ENCODE data around the gene MXRA8.
A peak's percentile ranks its signal among the peaks of the same experiment; 100 is the strongest.

MXRA8 gene

GRCh38 chr1:1374589-1374928 lies 16.2 kb upstream of the MXRA8 start:
- H3K4me3 ChIP-seq (replicated peaks; ENCODE audit: insufficient read depth, low read length): peak overlapping the region; percentile 98
- TF ChIP-seq SPI1 (IDR thresholded peaks at IDR 0.05; ENCODE audit: borderline replicate concordance, low read depth) (no peak), GABPA (IDR thresholded peaks at IDR 0.05; ENCODE audit: low read depth) (no peak), POLR2AphosphoS5 (IDR thresholded peaks at IDR 0.05; ENCODE audit: low read depth) (no peak), REST (IDR thresholded peaks at IDR 0.05; ENCODE audit: insufficient replicate concordance, low read depth) (no peak)
- TF ChIP-seq, protein P1, sequence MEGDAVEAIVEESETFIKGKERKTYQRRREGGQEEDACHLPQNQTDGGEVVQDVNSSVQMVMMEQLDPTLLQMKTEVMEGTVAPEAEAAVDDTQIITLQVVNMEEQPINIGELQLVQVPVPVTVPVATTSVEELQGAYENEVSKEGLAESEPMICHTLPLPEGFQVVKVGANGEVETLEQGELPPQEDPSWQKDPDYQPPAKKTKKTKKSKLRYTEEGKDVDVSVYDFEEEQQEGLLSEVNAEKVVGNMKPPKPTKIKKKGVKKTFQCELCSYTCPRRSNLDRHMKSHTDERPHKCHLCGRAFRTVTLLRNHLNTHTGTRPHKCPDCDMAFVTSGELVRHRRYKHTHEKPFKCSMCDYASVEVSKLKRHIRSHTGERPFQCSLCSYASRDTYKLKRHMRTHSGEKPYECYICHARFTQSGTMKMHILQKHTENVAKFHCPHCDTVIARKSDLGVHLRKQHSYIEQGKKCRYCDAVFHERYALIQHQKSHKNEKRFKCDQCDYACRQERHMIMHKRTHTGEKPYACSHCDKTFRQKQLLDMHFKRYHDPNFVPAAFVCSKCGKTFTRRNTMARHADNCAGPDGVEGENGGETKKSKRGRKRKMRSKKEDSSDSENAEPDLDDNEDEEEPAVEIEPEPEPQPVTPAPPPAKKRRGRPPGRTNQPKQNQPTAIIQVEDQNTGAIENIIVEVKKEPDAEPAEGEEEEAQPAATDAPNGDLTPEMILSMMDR (IDR thresholded peaks at IDR 0.05; ENCODE audit: insufficient read depth, low read length): no peak
- H3K27ac ChIP-seq (replicated peaks): peak overlapping the region; percentile 91
- DNase-seq (ENCODE audit: low read depth in 1 of 2, low spot score in 1 of 2): peak; percentile 16 to 47
- no peaks in the 10 kb centered on the region for H3K27me3 ChIP-seq (ENCODE audit: insufficient read depth, poor library complexity, severe bottlenecking)

DNA sequence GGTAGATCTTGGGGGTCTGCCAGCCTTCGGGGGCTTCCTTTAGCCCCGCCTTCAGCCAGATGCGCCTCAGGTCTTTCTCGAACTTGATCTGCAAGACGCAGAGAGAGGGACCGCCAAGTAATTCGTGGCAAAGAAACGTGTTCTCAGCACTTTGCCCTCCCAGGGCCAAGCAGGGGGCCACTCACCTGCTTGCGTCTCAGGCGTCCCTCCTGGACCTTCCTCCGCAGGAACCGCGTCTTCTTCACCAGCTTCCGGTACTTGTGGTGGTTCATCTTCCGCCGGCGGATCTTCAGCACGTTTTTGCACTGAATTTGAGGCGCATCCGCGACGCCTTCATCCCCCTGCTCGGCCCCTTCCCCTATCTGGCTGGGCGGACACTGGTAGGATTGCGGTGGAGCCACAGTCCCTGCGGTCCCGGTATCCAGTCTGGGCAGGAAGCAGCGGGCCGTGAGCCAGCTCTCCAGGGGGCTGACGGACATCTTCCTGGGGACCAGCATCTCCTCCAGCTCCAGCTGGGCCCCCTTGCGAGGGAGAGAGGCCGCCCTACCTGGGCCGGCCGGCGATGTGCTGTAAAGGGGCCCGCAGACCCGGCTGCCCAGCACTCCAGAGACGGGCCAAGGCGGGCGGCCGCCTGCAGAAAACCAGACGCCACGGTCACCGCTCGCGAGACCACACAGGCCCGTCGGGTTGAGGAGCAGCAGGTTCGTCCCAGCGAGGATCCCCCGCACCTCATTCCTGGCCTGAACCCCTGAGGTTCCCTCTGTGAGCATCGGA lies 15.6 kb upstream of the MXRA8 start:
- no peaks in the 10 kb centered on the region for H3K27me3 ChIP-seq (ENCODE audit: insufficient read depth, poor library complexity, severe bottlenecking)
- no peak for TF ChIP-seq SPI1 (IDR thresholded peaks at IDR 0.05; ENCODE audit: borderline replicate concordance, low read depth)
- TF ChIP-seq REST (IDR thresholded peaks at IDR 0.05; ENCODE audit: insufficient replicate concordance, low read depth): no peak
- TF ChIP-seq, protein P1 (IDR thresholded peaks at IDR 0.05; ENCODE audit: insufficient read depth, low read length): no peak
- no peak for TF ChIP-seq POLR2AphosphoS5 (IDR thresholded peaks at IDR 0.05; ENCODE audit: low read depth)
- no peak for TF ChIP-seq GABPA (IDR thresholded peaks at IDR 0.05; ENCODE audit: low read depth)
- DNase-seq (ENCODE audit: low read depth in 1 of 2, low spot score in 1 of 2): no peak
- peak overlapping the region; percentile 91 for H3K27ac ChIP-seq (replicated peaks)
- peak overlapping the region; percentile 98 for H3K4me3 ChIP-seq (replicated peaks; ENCODE audit: insufficient read depth, low read length)

DNA sequence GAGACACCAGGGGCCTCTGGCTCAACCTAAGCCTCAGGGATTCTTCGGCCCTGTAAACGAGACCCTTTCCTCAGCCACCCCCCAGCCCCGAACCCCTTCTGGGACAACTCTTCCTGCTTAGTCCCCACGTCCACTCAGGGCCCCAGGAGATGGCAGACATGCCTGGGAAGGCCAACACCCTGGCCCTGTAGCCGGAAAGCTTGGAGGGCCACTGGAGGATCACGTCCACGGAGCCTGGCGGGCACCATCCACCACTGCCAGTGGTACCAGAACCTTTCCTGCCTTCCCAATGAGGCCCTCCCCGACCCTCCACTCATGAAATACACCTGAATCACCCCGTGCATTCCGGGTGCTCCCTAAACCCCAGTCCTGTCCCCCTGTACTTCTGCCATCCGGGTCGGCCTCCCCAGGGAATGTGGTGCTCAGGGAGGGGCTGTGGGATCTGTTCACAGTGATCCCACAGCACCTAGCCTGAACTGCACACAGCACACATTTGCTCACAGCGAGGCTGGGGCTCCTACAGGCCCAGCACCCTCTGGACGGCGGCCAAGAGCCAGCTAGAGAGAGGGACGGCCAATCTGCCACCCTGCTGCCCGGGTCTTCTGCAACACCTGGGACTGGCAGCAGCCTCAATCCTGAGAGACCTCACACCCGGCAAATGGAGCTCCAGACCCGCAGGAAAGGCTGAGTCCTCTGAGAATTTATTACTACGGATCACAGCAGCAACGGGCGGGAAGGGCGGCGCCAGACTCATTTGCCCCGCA lies 14.9 kb upstream of the MXRA8 start:
- H3K4me3 ChIP-seq (replicated peaks; ENCODE audit: insufficient read depth, low read length): no peak overlapping the region
- TF ChIP-seq POLR2AphosphoS5 (IDR thresholded peaks at IDR 0.05; ENCODE audit: low read depth) (no peak), GABPA (IDR thresholded peaks at IDR 0.05; ENCODE audit: low read depth) (no peak), REST (IDR thresholded peaks at IDR 0.05; ENCODE audit: insufficient replicate concordance, low read depth) (no peak), SPI1 (IDR thresholded peaks at IDR 0.05; ENCODE audit: borderline replicate concordance, low read depth) (no peak)
- TF ChIP-seq, protein P1 (IDR thresholded peaks at IDR 0.05; ENCODE audit: insufficient read depth, low read length): no peak
- DNase-seq (ENCODE audit: low read depth in 1 of 2, low spot score in 1 of 2): no peak
- H3K27ac ChIP-seq (replicated peaks): no peak overlapping the region
- H3K27me3 ChIP-seq (ENCODE audit: insufficient read depth, poor library complexity, severe bottlenecking): no peaks in the 10 kb centered on the region
